Muscle of back (tissue), 11 donors: Measurements from ENCODE around the gene PKIG. TPM values are rescaled to one million over a fixed set of nuclear protein-coding genes. Genes with fewer than 3 reads are reported as not detected.
A peak's percentile ranks its signal among the peaks of the same experiment; 100 is the strongest.

Experiments
- DNase-seq, 3 donors: peaks; one replicate each; pipeline versions ENCODE4 v3.0.0 to v3.0.0-alpha.2; 2013
- polyA plus RNA-seq, 10 donors: library from polyadenylated mRNA; unstranded; fragments of 120-200 nt; gene quantifications; one replicate each; pipeline ENCODE4 v1.2.1, GENCODE V29; 2013; ENCODE audit not compliant: insufficient read length in 10 of 10

Gene PKIG
- polyA plus RNA-seq, 10 donors = 40.1 to 55.6 (median 45.6) TPM

- DNase-seq = no peak
These were observed 10.0 kb downstream of the PKIG start for GRCh38 chr20:44592366-44592765.

- no peak for DNase-seq
These were observed 11.4 kb downstream of the PKIG start for GRCh38 chr20:44593751-44594150.

GRCh38 chr20:44594730-44595129, 12.4 kb downstream of the PKIG start:
- DNase-seq = peak in 1 of 3 donors; percentile 42

- no peak for DNase-seq
These were observed 13.6 kb downstream of the PKIG start for GRCh38 chr20:44596010-44596409.

GRCh38 chr20:44596876-44597275, 14.5 kb downstream of the PKIG start:
- no peak for DNase-seq

- DNase-seq = no peak
These were observed 15.1 kb downstream of the PKIG start for GRCh38 chr20:44597516-44597915.

- peak in 1 of 3 donors; percentile 22 for DNase-seq
These were observed 15.6 kb downstream of the PKIG start for GRCh38 chr20:44597930-44598329.

- peak in 1 of 3 donors; percentile 32 for DNase-seq
These were observed 16.3 kb downstream of the PKIG start for GRCh38 chr20:44598423-44599305.

GRCh38 chr20:44599715-44600114, 17.3 kb downstream of the PKIG start:
- no peak for DNase-seq

GRCh38 chr20:44600301-44600700, 17.9 kb downstream of the PKIG start:
- DNase-seq = no peak

GRCh38 chr20:44600758-44601201, 18.4 kb downstream of the PKIG start:
- peak in 1 of 3 donors; percentile 16 for DNase-seq

GRCh38 chr20:44601236-44601671, 18.9 kb downstream of the PKIG start:
- DNase-seq = peak in 1 of 3 donors; percentile 52

GRCh38 chr20:44601801-44602204, 19.4 kb downstream of the PKIG start:
- DNase-seq = peak; percentile 73 to 93 (median 88)

GRCh38 chr20:44603327-44603726, 20.9 kb downstream of the PKIG start:
- no peak for DNase-seq

- DNase-seq = no peak
These were observed 24.5 kb downstream of the PKIG start for GRCh38 chr20:44606725-44607441.

- DNase-seq = peak in 2 of 3 donors; percentile 18 to 35
These were observed 26.7 kb downstream of the PKIG start for GRCh38 chr20:44609006-44609515.

- peak; percentile 83 to 92 (median 86) for DNase-seq
These were observed 27.3 kb downstream of the PKIG start for GRCh38 chr20:44609516-44610312.

- DNase-seq = no peak
These were observed 28.1 kb downstream of the PKIG start for GRCh38 chr20:44610313-44610962.

- no peak for DNase-seq
These were observed 31.2 kb downstream of the PKIG start for GRCh38 chr20:44613575-44613974.

GRCh38 chr20:44614525-44614924, 32.1 kb downstream of the PKIG start:
- no peak for DNase-seq

- DNase-seq = no peak
These were observed 32.9 kb downstream of the PKIG start for GRCh38 chr20:44615169-44615791.
